Cardiac ventricle fibroblast (primary cell): ENCODE measurements around the gene ZNF134. TPM values are rescaled to one million over a fixed set of nuclear protein-coding genes. Genes with fewer than 3 reads are reported as not detected.

Experiments
- total RNA-seq: library from RNA; depleted of rRNA; stranded (reverse); fragments of >200 nt; gene quantifications from 2 replicates; pipeline ENCODE4 v1.2.3, GENCODE V29; 2015

The ZNF134 gene
- total RNA-seq = 16.2 and 34.6 TPM in 2 replicates

GRCh38 chr19:57613941-57614743 is at the start of gene ZNF134:
TSS of gene ZNF134 (plus strand) at chr19:57614242. CDS start at chr19:57619469, 5,227 bp downstream.

GRCh38 chr19:57578487-57579205 is 35.4 kb upstream of the ZNF134 start, which contains the start of gene ZNF416:
TSS of gene ZNF416 (minus strand) at chr19:57578911. CDS start at chr19:57578704, 207 bp downstream.

GRCh38 chr19:57583521-57584416 is 30.3 kb upstream of the ZNF134 start, which contains the start of gene ZIK1:
TSS of gene ZIK1 (plus strand) at chr19:57584145. CDS start at chr19:57584357, 212 bp downstream.

GRCh38 chr19:57599761-57600383 is 14.2 kb upstream of the ZNF134 start, which contains the start of gene ZNF530:
TSS of gene ZNF530 (plus strand) at chr19:57599885. CDS start at chr19:57604346, 4,461 bp downstream.

GRCh38 chr19:57632987-57633831 is 19.2 kb downstream of the ZNF134 start, which contains the start of gene ZNF211:
TSS of gene ZNF211 (plus strand) at chr19:57633168. CDS start at chr19:57633347, 179 bp downstream.

GRCh38 chr19:57668635-57669034 is 54.6 kb downstream of the ZNF134 start, which contains the start of gene ZSCAN4:
TSS of gene ZSCAN4 (plus strand) at chr19:57668935. CDS start at chr19:57676146, 7,211 bp downstream.

Other genes starting within 250 kb of the ZNF134 start
- gene ZNF548, start 224.4 kb upstream of the ZNF134 start, total RNA-seq = 13.2 and 16.8 TPM in 2 replicates
- gene ZNF17, start 203.1 kb upstream of the ZNF134 start, total RNA-seq = 4.2 and 5.2 TPM in 2 replicates
- 4.1 and 4.6 TPM in 2 replicates for gene ZNF749, start 178.9 kb upstream of the ZNF134 start, total RNA-seq
- 0.29 and 1.1 TPM in 2 replicates for gene VN1R1, start 157.1 kb upstream of the ZNF134 start, total RNA-seq
- gene ZNF772, start 136.7 kb upstream of the ZNF134 start, total RNA-seq = 12.9 and 14.2 TPM in 2 replicates
- gene ZNF419, start 126.5 kb upstream of the ZNF134 start, total RNA-seq = 8.7 and 16.9 TPM in 2 replicates
- 11.2 and 16.2 TPM in 2 replicates for gene ZNF773, start 114.3 kb upstream of the ZNF134 start, total RNA-seq
- gene ZNF549, start 86.9 kb upstream of the ZNF134 start, total RNA-seq = 2.5 and 5.0 TPM in 2 replicates
- 6.6 and 9.3 TPM in 2 replicates for gene ZNF550, start 54.4 kb upstream of the ZNF134 start, total RNA-seq
- gene ZNF416, start 35.3 kb upstream of the ZNF134 start, total RNA-seq = 2.5 and 2.6 TPM in 2 replicates
- gene ZIK1, start 30.1 kb upstream of the ZNF134 start, total RNA-seq = 3.9 and 9.7 TPM in 2 replicates
- 1.5 and 1.7 TPM in 2 replicates for gene ZNF530, start 14.4 kb upstream of the ZNF134 start, total RNA-seq
- 4.4 and 4.5 TPM in 2 replicates for gene ZNF211, start 18.9 kb downstream of the ZNF134 start, total RNA-seq
- not detected in 2 replicates for gene ZSCAN4, start 54.7 kb downstream of the ZNF134 start, total RNA-seq
- 5.1 and 5.9 TPM in 2 replicates for gene ZNF551, start 67.7 kb downstream of the ZNF134 start, total RNA-seq
- gene ZNF154, start 95.0 kb downstream of the ZNF134 start, total RNA-seq = 3.6 and 4.7 TPM in 2 replicates
- gene ZNF671, start 113.4 kb downstream of the ZNF134 start, total RNA-seq = 5.6 and 7.5 TPM in 2 replicates
- gene ZNF776, start 132.6 kb downstream of the ZNF134 start, total RNA-seq = 6.7 and 7.4 TPM in 2 replicates
- 8.6 and 9.0 TPM in 2 replicates for gene ZNF586, start 155.4 kb downstream of the ZNF134 start, total RNA-seq
- gene ZNF552, start 200.7 kb downstream of the ZNF134 start, total RNA-seq = 2.0 and 3.4 TPM in 2 replicates
- gene ZNF587B, start 216.1 kb downstream of the ZNF134 start, total RNA-seq = 11.0 and 12.4 TPM in 2 replicates
- 10.7 and 24.6 TPM in 2 replicates for gene ZNF587, start 235.6 kb downstream of the ZNF134 start, total RNA-seq